AG08395 (cell line): ENCODE results near the gene GFPT1.
"Not testable (repeated sequence)": the region's sequence is repeated elsewhere in the genome, so short reads cannot be mapped to it uniquely, and the experiment has no call there.

Experiments used
- DNase-seq: peaks from one replicate; pipeline ENCODE4 v3.0.0; 2012; ENCODE audit warnings: mixed read lengths, low spot score

The GFPT1 gene

GRCh38 chr2:69383176-69383812 is 3.7 kb downstream of the GFPT1 start:
- no peak for DNase-seq

- DNase-seq, result no peak
Observed at GRCh38 chr2:69382547-69382946, 4.5 kb downstream of the GFPT1 start.

GRCh38 chr2:69381337-69381737 is 5.7 kb downstream of the GFPT1 start:
- DNase-seq, result no peak

- DNase-seq, result no peak
Observed at GRCh38 chr2:69380072-69380917, 6.7 kb downstream of the GFPT1 start.

- DNase-seq, result no peak
Observed at GRCh38 chr2:69376403-69376802, 10.6 kb downstream of the GFPT1 start.

- peak; percentile 31 for DNase-seq
Observed at GRCh38 chr2:69375494-69376353, 11.3 kb downstream of the GFPT1 start.

GRCh38 chr2:69372767-69373166 is 14.3 kb downstream of the GFPT1 start:
- DNase-seq, result no peak

GRCh38 chr2:69369802-69370201 is 17.2 kb downstream of the GFPT1 start:
- no peak for DNase-seq

- DNase-seq, result no peak
Observed at GRCh38 chr2:69368588-69368987, 18.4 kb downstream of the GFPT1 start.

- DNase-seq, result no peak
Observed at GRCh38 chr2:69359371-69359770, 27.7 kb downstream of the GFPT1 start.

- DNase-seq, result no peak
Observed at GRCh38 chr2:69358914-69359313, 28.1 kb downstream of the GFPT1 start.

GRCh38 chr2:69356471-69356870 is 30.6 kb downstream of the GFPT1 start:
- no peak for DNase-seq

GRCh38 chr2:69354976-69355375 is 32.1 kb downstream of the GFPT1 start:
- DNase-seq, result not testable (repeated sequence)

- no peak for DNase-seq
Observed at GRCh38 chr2:69353360-69353759, 33.7 kb downstream of the GFPT1 start.

- DNase-seq, result no peak
Observed at GRCh38 chr2:69348781-69349180, 38.2 kb downstream of the GFPT1 start.

GRCh38 chr2:69345434-69345833 is 41.6 kb downstream of the GFPT1 start:
- DNase-seq, result no peak

- DNase-seq, result no peak
Observed at GRCh38 chr2:69344305-69344704, 42.7 kb downstream of the GFPT1 start.

GRCh38 chr2:69340101-69340775 is 46.8 kb downstream of the GFPT1 start:
- DNase-seq, result peak; percentile 9

- no peak for DNase-seq
Observed at GRCh38 chr2:69335311-69335710, 51.7 kb downstream of the GFPT1 start.

GRCh38 chr2:69333352-69333751 is 53.7 kb downstream of the GFPT1 start:
- DNase-seq, result no peak

- no peak for DNase-seq
Observed at GRCh38 chr2:69330781-69331180, 56.2 kb downstream of the GFPT1 start.

- DNase-seq, result no peak
Observed at GRCh38 chr2:69322631-69323030, 64.4 kb downstream of the GFPT1 start.
